GM04504 (cell line): ENCODE data around the gene PACSIN2.
"Not testable (repeated sequence)": the region's sequence is repeated elsewhere in the genome, so short reads cannot be mapped to it uniquely, and the experiment has no call there.

ENCODE experiments used
- DNase-seq: peaks from one replicate; pipeline ENCODE4 v3.0.0-alpha.2; 2012; ENCODE audit warnings: low read depth

PACSIN2 gene

DNA sequence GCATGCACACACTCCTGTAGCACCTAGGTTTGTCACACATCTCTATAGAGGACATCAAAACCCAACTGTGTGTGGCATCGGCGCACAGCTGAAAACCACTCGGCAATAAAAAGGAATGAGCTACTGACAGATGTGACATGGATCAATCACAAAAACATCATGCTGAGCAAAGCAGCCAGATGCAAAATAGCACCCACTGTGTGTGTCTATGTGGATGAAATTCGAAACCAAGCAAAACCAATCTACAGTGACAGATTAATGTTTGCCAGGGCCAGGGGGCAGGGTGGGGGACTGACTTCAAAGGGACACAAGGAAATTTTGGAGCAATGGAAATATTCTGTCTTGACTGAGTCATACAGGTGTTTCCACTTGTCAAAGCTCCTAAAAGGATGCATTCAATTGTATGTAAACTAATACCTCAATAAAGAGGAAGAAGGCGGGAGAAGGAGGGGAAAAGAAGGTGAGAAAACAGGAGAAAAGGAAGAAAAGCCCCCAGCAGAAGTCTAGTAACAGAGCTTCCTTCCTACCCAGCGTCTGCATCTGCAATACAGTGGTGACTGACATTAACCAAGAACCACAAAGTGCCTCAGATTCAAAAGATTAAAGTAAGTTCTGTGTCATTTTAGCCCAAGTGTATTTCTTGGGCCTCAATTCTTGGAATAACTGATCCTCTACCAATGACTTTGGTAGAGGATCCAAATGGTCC is 49.8 kb downstream of the PACSIN2 start:
- no peak for DNase-seq

DNA sequence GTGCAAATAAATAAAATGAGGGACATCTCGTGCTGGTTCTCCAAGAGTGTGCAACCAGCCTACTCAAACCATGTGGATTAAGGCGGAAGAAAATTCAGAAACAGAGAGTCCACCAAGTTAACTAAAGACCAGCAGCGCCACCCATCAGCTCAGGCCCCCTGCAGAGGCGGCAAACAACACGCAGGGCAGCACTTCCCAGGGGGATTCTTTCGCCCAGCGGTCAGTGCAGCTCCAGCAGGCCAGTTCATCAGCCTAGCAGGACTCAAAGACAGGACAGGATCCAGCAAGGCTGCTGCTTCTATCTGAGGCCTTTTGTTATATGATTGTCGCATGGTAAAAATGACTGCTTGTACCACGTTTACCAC is 51.7 kb downstream of the PACSIN2 start:
- DNase-seq: no peak

- DNase-seq: no peak
Observed at GRCh38 chr22:42962295-42963230, 52.4 kb downstream of the PACSIN2 start.

DNA sequence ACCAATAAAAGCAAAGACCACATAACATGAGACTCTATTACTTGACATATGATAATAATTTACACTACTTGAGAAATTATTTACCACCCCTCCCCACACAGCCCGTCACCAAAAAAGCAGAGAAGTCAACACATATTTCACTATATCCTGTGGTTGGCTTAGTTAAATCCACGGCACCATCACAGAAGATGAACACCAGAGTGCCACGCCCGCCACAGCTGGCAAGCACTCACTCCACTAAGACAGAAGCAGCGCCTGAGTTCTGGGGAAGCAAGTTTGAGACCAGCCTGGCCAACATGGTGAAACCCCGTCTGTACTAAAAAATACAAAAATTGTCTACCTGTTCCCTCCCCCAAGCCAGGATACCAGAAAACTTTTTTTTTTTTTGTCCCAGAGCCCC is 53.1 kb downstream of the PACSIN2 start:
- DNase-seq: no peak

DNA sequence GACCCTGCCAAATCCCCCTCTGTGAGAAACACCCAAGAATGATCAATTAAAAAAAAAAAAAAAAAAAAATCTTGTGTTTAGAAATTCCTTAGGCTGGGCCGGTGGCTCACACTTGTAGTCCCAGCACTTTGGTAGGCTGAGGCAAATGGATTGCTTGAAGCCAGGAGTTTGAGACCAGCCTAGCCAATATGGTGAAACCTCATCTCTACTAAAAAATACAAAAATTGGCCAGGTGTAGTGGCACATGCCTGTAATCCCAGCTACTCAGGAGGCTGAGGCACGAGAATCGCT is 53.6 kb downstream of the PACSIN2 start:
- not testable (repeated sequence) for DNase-seq

DNA sequence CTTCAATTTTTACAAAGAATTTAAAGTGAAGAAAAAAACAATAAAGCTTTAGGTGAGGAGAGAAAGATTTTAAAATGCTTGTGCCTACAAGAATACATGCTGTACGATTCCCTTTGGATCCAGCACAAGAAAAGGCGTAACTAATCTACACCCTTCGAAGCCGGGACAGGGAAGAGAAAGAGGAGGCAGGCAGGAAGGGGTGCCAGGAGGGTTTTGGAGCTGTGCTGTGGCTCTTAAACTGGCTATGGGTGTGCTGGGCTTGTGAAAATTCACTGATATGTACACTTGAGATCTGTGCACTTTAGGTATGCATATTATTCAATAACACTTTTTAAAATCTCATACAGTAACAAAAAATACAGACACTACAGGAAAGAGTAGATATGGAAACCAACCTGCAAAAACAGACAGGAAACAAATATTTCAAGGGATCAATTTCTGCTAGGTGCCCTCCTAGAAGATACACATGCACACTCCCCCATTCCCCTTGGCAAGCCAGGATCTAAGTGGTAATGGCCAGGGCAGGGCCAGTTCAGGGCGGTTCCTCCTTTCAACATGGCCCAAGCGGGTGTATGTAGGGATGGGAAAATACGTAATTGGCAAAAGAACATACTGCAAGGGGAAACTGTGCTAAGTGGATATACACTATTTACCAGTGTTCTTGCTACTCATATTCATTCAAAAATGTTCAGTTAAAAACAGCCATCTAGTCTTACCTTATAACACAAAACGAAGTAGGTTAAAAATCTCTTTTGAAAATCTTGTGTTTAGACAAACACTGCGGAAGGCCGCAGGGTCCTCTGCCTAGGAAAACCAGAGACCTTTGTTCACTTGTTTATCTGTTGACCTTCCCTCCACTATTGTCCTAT is 54.2 kb downstream of the PACSIN2 start:
- DNase-seq: no peak

DNA sequence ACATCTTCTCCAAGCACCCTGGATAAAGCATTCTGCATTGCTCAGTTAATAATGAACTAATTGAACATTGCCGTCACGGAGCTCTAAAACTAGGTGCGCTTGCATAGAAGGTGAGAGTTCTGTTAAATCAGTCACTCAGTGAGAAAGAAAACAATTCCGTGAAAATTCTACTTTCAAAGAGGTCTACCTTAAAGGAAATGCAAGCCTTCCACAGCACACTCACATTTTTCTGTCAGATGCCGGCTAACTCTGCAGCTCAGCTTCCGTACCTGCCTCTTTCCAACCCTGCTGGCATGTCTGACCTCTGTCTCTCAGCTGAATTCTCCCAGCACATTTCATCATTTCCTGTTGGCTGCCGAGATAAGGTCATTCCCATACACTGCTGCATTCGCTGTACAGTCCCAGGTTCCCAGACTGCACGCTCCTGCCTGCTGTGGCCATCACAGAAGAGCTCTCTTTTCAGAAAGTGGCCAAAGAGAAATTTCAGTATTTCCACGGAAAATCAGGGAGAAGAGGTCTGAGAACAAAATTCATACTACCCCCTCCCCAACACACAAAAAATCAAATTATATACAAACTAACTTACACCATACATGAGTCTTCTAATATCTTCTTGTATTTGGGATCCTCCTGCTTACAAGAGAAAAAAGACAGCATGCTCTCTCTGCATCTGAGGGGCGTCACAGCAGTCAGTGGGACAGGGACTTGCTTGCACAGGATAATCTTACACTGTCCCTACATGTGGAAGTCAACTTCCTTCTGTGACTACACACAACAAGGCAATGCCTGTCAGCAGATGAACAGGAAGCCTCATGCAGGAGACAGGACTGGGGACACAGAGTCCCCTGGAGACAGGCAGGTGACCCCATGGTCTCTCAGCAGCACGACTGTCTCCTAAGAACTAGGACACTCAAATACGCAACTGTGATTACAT is 55.1 kb downstream of the PACSIN2 start:
- peak; percentile 71 for DNase-seq

- no peak for DNase-seq
Observed at GRCh38 chr22:42958937-42959336, 56.0 kb downstream of the PACSIN2 start.

DNA sequence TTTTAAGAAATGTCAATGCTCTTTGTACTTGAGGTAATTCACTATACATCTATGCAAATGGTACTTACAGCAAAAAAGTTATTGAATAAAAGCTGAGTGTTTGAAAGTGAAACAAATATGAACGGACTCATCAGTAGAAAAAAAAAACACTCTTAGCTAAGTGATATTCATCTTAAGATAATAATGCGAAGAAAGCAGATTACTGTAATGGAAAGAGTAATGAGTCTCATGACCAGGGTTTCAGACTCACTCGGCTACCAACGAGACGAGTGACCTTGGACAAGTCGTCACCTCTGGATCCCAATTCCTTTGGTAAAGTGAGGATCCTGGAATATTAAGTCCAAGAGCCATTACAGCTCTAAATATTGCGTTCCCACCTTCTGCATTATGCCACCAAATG is 57.0 kb downstream of the PACSIN2 start:
- no peak for DNase-seq

DNA sequence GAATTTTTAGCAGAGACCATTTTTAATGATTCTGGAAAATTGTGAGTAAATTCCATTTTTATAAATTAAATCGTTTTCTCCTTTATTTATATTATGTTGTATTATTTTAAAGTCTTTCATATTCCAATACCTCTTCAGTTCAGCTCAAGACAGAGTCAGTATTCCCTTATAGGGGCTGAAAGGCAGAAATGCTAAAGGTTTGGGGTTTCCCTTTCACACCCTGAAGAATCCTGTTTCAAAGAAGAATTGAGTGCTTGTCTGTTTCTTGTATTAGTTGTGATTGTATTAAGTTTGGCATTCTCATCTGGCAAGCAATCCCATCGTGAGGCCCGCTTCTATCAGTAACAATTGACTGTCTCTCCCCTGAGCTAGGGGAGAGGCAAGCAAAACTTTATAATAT is 57.4 kb downstream of the PACSIN2 start:
- no peak for DNase-seq

DNA sequence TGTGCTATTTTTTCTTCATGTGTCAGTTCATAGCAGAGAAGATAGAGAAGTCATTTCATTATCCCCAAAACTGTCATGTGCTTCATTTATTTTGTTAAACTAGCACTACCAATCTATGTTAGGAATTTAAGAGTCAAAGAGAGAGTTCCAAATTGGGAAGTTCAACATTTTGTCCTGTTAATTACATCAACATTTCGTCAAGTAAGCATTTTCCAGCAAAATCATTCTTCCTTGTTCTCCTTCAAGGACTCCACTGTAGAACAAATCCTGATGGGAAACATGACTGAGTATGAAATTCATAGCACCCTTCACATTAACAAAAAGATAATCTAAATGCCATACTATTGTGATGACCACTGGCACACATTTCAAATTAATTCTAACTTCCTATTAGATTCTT is 59.1 kb downstream of the PACSIN2 start:
- DNase-seq: no peak

- DNase-seq: no peak
Observed at GRCh38 chr22:42955087-42955635, 59.8 kb downstream of the PACSIN2 start.

DNA sequence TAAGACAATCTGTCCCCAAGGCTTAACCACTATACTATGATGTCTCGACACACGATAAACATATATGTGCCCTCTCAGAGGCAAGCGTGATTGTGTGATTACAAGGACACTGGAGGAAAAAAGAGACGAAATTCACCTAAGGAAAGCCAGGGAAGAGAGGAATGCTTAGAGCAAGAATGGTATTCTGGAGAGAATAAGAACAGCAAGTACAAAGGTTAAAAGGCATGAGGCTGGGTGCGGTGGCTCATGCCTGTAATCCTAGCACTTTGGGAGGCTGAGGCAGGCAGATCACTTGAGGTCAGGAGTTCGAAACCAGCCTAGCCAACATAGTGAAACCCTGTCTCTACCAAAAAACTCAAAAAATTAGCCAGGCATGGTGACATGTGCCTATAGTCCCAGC is 61.2 kb downstream of the PACSIN2 start:
- DNase-seq: not testable (repeated sequence)

DNA sequence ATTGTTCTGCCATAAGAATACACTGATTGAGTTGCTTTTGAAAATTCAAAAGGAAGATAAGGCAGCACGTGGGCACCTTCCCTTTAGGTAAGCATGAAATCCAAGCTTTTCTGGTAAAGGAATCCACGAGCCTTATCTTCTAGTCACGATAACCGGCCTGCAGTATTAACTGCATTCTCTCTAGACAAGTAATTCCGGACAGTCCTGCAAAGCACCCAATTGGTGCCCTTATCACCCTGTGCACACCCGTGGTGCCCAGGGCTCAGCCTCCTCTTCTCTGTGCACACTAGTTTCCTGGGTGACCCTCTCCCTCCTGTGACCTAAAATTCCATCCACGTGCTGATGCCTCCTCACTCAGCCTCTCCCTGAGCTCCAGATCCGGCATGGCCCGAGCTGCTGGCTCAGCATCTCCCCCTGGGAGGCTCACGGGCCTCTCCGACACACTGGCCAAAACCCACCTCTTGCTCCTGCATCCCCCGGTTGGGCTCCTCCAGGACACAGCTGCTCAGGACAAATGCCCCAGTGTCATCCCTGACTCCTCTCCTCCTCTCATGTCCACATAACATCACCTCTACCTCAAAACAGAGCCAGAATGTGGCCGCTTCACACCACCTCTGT is 63.7 kb downstream of the PACSIN2 start:
- no peak for DNase-seq

DNA sequence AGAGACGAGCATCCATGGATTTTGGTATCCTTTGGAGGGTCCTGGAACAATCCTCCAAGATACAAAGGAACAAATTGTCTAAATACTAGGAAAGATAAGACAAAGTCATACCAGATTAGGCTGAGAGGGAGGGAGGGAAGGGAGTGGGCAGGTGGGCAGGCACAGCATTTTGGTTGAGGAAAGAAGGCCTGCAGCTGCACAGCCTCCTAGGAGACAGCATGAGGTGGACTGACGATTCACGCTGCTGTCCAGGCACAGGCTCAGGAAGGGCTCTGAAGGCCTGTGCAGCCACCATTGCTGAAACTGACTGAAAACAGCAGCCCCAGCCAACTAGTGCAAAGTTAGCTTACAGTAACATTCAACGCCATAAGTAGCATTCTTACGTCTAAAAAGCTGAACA is 64.7 kb downstream of the PACSIN2 start:
- no peak for DNase-seq

GRCh38 chr22:42949159-42949558 is 65.8 kb downstream of the PACSIN2 start:
- no peak for DNase-seq

GRCh38 chr22:42948294-42948693 is 66.7 kb downstream of the PACSIN2 start:
- no peak for DNase-seq

DNA sequence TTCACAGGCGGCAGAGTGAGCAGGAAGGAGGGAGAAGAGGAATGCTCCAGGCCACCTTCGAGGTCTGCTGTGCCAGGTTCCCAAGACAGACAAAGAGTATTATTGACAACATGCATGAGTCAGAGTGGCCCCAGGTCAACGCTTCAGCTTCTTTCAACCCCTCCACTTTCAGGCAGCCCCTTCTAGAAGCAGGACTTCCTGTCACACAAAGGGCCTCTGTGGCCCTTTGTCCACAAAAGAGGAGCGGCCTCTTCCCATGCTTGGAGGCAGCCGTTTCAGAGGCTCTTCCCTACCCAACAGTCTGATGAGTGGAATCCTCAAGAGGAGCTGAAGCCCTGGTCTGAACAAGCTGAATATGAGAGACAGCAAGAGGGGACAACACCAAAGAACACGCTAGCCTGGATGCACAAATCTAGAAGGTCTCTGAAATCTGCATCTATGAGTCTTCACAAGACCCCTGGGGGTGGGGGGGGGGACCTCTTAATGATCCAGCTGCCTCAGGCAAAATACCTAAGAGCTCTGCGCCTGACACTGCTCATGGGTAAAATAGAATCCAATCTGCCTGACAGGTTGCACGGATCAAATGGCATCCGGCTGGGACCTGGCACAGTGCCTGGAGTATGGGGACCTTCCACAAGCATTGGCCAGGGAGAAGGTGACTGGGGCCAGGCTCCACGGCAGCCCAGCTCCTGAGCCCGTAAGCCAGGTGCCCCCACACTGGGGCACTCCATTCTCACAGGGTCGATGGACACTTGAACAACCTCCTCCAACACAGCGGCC is 67.5 kb downstream of the PACSIN2 start:
- no peak for DNase-seq

- no peak for DNase-seq
Observed at GRCh38 chr22:42946546-42947198, 68.3 kb downstream of the PACSIN2 start.
